WI38 (cell line): ENCODE results near the gene ATG12.

ENCODE experiments used
- H3K4me3 ChIP-seq: 2 replicates; pipeline ENCODE4 v1.5.1; 2011; ENCODE audit warnings: low read depth, mild to moderate bottlenecking, control low read depth, low read length
- TF ChIP-seq, protein P1 (sequence below): IDR thresholded peaks from 2 replicates; pipeline ENCODE4 v1.5.1; 2012; ENCODE audit warnings: low read depth, mild to moderate bottlenecking, control low read depth, low read length

The ATG12 gene

DNA sequence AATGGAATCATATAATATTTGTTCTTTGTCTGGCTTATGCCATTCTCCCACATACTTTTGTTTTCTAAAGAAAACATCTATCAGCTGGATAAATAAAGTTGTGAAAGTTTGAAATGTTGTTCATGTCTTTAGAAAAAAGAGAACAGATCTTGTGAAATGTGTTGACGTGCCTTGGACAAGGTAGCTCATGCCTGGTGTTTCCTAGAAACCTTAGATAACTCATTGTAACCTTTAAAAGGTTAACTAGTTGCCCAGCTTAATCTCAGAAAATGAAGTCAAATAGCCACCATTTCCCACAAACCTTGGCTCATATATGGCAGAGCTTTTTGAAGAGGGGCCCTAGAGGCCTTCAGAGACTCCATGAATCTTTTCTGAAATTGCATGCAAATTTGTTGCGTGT, 40.2 kb downstream of the ATG12 start:
- TF ChIP-seq, protein P1, sequence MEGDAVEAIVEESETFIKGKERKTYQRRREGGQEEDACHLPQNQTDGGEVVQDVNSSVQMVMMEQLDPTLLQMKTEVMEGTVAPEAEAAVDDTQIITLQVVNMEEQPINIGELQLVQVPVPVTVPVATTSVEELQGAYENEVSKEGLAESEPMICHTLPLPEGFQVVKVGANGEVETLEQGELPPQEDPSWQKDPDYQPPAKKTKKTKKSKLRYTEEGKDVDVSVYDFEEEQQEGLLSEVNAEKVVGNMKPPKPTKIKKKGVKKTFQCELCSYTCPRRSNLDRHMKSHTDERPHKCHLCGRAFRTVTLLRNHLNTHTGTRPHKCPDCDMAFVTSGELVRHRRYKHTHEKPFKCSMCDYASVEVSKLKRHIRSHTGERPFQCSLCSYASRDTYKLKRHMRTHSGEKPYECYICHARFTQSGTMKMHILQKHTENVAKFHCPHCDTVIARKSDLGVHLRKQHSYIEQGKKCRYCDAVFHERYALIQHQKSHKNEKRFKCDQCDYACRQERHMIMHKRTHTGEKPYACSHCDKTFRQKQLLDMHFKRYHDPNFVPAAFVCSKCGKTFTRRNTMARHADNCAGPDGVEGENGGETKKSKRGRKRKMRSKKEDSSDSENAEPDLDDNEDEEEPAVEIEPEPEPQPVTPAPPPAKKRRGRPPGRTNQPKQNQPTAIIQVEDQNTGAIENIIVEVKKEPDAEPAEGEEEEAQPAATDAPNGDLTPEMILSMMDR = no peak
- H3K4me3 ChIP-seq = no peak overlapping the region

DNA sequence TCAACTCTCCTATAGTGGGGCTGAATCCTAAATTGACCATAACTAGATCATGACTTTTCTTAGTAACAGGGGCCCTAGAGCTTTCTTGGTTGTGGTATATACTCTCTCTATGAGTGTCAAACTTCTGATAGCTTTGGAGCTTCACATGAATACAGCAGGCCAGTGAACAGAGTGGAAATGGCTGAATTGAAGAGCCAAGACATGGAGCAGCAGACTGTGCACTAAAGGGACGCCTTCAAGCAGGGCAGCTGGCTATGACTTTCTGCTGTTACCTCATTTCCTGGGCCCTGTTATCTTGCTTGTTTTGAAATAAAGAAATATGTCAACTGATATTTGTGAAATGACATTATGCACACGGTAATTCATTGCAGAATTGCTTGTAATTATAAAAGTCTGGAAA, 41.3 kb downstream of the ATG12 start:
- no peak overlapping the region for H3K4me3 ChIP-seq
- TF ChIP-seq, protein P1 = no peak

DNA sequence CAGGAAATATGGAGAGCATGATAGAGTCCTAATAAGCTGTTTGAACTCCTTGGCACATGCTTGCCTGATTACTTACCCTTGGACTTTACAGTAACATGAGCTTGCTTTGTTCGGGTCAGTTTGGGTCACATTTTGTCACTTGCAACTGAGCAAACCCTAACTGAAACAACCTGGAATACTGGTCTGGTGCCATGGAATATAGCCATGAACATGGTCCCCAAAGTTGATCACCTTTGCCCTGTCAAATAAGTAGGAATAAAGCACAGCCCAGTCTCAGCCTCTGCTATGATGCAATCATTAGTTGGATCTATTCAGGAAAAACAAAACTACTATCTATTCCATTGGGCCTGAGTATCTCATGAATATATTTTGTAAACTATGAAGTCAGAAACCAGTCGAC, 43.1 kb downstream of the ATG12 start:
- H3K4me3 ChIP-seq = no peak overlapping the region
- TF ChIP-seq, protein P1 = no peak

DNA sequence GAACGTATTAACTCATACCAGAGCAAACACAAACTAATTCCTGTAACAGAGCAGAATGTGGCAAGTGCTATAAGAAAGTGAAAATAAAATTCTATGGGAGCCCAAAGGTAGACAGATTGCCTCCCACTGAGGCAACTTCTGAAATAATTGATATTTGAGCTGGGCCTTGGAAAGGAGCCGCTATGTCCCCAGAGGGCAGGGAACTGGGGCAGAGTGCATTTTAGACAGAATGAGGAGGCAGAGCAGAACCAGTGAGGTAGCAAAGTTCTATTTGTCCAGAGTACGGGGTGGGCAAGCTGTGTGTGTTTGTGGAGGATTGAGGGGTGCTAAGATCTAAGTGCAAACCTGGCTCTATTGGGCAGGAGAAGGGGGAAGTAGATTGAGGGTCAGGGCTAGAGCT, 44.7 kb downstream of the ATG12 start:
- TF ChIP-seq, protein P1 = no peak
- H3K4me3 ChIP-seq = no peak overlapping the region

DNA sequence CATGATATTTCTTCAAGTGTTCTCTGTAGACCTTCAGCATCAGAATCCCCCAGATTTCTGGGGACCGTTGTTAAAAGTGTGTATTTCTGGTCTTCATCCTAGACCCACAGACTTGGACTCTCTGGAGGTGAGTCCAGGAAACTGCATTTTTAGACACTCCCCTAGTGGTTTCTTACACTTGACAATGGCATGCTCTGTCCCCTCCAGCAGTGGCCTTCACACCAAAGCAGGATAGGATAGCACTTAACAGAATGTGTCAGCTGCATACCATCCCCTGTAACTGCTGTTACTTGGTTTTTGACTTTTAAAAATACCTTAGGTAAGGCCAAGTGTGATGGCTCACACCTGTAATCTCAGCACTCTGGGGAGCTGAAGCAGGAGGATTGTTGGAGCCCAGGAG, 45.7 kb downstream of the ATG12 start:
- TF ChIP-seq, protein P1 = no peak
- H3K4me3 ChIP-seq = no peak overlapping the region

DNA sequence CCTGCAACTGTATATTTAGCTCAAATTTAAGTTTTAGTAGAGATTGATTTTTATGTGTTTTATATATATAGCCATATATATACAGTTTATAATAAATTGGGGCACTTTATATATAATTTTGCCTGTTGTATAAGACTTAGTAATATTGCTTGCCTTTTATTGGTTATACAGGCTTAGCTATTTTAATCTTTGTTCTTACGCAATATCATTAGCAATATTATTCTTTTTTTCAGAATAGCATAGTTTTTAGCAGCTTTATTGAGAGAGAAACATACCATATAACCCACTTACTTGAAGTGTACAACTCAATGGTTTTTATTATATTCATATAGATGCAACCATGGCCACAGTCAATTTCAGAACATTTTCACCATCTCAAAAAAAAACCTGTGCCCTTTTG, 52.9 kb downstream of the ATG12 start:
- no peak overlapping the region for H3K4me3 ChIP-seq
- TF ChIP-seq, protein P1 = no peak

DNA sequence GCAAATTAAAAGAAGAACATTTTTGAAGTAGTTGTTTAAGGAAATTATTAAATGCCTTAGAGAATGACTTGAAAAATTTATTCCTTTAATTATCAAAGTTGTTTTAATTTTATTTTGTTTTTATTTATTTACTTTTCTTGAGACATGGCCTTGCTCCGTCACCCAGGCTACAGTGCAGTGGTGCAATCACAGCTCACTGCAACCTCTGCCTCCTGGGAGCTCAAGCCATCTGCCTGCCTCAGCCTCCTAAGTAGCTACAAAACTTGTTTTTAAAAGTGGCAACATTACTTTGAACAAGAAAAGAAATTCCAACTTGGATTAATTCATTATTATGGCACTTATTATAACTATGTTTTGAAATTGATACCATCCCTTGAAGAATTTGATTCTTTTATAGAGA, 53.9 kb downstream of the ATG12 start:
- H3K4me3 ChIP-seq = no peak overlapping the region
- TF ChIP-seq, protein P1 = no peak
